Testis (tissue), 2 donors: Measurements from ENCODE around the gene STOX2.

ENCODE experiments used
- CTCF ChIP-seq, 3 experiments: fragments of 450-650 bp in 2 of 3; fragments of 200-600 bp in 1 of 3; sonication (generic) in 1 of 3; IDR thresholded peaks; one replicate each; pipeline ENCODE4 v1.5.1; 2016 to 2019; ENCODE audit warnings: antibody characterized with exemption in 3 of 3, mild to moderate bottlenecking in 2 of 3, moderate library complexity in 1 of 3
- POLR2A ChIP-seq: fragments of 450-650 bp; IDR thresholded peaks from one replicate; pipeline ENCODE4 v1.6.1; 2017; ENCODE audit warnings: antibody characterized with exemption, mild to moderate bottlenecking, moderate library complexity

GRCh38 chr4:183905081-183905592, at the start of gene STOX2:
- no peak for TF ChIP-seq CTCF (IDR thresholded peaks at IDR 0.05)
- TF ChIP-seq POLR2A, result no peak
